IPS-NIHi7 (cell line): ENCODE data around the gene RTEL1.

Experiments
- DNase-seq: peaks from one replicate; pipeline ENCODE4 v3.0.0; 2012; ENCODE audit warnings: mixed read lengths; ENCODE audit errors: extremely low spot score

RTEL1 gene

GRCh38 chr20:63699466-63700198, 41.5 kb downstream of the RTEL1 start:
- DNase-seq, result no peak

- no peak for DNase-seq
Observed at GRCh38 chr20:63700199-63701050, 42.3 kb downstream of the RTEL1 start.

- DNase-seq, result no peak
Observed at GRCh38 chr20:63701051-63701328, 42.9 kb downstream of the RTEL1 start.

DNA sequence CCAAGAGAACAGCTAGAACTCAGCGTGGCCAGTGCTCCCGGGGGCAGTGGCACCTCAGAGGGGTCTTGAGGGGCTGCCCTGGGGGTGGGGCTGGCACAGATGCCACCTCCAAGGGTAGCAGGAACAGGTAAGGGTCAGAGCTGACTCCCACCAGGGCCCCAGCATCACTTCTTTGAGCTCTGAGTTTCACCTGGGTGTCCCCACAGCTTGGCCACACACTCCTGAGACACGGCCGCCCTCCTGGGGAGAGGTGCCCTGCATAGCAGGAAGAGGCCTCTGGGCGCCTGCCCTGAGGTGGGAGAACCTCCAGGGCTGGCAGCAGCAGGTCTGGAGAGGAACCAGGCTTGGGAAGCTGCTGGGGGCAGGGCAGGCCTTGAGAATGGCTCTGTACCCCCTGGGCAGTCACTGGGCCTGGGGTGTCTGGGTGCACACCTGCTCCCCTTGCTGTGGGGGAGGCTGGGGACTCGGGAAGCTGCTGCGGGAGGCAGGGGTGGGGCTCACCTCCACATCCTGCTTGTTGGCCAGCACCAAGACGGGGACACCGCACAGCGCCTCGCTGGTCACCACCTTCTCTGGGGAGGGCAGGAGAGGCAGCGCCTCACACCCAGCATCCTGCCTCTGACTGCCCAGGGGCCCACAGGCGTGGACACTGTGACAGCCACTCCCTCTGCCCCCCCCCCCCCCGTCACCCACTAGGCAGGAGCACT, 43.4 kb downstream of the RTEL1 start:
- no peak for DNase-seq

- no peak for DNase-seq
Observed at GRCh38 chr20:63702036-63702665, 44.0 kb downstream of the RTEL1 start.

DNA sequence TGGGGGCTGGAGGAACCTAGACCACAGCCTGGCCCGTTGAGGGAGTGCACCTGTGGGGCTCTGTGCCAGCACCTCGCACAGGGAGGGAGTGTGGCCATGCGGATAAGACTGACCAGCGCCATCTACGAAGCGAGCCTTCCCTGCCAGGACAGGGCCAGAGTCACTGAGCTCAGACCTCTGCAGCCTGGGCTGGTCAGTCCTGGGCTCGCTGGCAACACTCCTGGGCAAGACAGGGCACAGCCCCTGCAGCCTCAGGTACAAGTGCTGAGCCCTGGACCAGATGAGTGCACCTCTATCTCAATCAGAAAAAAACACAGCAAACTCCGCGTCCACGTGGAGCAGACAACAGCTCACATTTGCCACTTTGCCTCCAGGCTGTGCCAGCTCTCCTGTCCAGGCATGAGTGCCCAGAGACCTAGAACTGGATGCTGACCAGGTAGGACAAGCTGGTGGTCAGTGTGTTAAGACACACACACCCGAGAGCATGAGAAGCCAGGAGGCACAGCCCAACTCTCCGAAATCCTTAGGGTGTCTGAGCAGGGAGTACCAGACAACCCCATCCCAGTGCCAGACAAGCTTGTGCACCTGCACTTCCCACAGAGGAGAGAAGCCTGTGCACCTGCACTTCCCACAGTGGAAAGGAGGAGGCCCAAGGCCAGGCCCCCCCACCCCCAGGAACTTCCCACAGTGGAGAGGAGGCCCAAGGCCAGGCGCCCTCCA, 44.8 kb downstream of the RTEL1 start:
- DNase-seq, result no peak

DNA sequence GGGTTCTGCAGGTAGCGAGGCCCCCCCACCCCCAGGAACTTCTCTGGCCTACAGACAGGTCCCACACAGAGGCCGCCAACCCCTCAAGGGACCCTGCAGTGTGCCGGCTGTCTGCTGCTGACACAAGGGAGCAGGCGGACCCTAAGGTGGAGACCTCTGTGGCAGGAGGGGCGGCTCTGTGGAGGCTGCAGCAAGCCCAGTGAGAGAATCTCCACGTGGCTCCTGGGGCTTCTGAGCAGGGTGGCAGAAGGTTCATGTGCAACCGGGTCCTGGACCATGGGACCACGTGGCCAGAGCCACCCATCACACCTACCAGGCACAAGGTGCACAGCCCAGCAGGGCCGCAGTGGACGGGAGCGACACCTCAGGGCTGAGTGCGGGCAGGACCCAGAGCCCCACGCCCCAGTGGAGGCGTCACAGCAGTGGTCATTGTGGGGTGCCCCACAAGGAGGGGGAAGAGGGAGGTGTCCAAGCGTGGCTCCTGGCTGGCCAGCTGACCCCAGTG, 45.4 kb downstream of the RTEL1 start:
- no peak for DNase-seq

DNA sequence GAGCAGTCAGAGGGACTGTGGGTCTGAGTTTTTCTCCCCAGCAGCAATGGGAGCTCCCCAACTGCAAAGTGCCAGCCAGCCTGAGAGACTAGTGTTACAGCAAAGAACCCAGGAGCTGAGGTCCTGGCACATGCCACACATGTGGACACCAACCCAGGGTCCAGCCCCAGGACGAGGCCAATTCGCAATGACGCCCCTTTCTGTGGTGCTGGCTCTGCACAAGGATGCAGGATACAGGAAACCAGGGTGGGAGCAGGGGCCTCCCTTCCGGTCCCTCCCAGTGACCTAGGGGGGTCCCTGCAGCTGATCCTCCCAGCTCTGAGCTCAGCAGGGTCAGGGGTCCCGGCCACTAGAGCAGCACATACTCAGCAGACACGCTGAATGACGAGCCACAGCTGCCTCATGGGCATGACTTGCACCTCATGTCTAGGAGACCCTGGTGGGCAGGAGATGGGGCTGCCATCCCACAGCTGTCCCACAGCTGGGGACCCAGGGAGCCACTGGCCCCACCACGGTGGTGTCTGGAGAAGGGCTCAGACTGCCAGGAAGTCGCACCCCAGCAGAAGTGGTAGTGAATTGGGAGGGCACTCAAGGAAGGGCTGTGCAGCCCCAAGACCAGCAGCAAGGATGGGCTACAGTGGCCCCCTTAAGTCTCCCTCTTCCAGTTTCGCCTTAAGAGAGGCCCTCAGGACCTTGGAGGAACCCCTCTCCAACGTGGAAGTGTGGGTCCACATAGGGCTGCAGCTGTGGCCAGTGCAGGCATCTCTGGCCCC, 46.0 kb downstream of the RTEL1 start:
- DNase-seq, result no peak

DNA sequence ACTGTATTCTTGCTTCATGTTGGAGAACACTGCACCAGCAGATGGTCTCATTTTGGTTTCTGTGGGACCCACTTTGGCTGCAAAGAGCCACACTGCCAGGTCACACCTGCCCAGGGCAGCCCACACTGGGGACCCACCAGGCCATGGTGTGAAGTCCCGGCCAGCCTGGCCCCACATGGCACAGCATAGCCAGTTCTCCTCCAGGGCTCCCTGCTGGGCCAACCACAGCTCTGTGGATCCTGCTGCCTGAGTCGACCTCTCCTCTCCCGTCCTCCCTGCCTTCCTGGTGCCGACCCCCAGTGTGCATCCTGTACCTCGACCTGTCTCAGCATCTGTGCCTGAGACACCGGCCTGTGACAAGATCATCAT, 46.6 kb downstream of the RTEL1 start:
- DNase-seq, result no peak

GRCh38 chr20:63705232-63706026, 47.3 kb downstream of the RTEL1 start:
- DNase-seq, result no peak

GRCh38 chr20:63706027-63706695, 48.0 kb downstream of the RTEL1 start:
- no peak for DNase-seq

- DNase-seq, result peak; percentile 49
Observed at GRCh38 chr20:63706852-63707557, 48.9 kb downstream of the RTEL1 start.

GRCh38 chr20:63707558-63708300, 49.6 kb downstream of the RTEL1 start, which contains the start of the genes ARFRP1 and ZGPAT:
ARFRP1 (minus strand) TSS chr20:63707976; CDS start chr20:63707091, 885 bp downstream.
ZGPAT (plus strand) TSS chr20:63708039; CDS start chr20:63708581, 542 bp downstream.
- DNase-seq, result peak; percentile 95

DNA sequence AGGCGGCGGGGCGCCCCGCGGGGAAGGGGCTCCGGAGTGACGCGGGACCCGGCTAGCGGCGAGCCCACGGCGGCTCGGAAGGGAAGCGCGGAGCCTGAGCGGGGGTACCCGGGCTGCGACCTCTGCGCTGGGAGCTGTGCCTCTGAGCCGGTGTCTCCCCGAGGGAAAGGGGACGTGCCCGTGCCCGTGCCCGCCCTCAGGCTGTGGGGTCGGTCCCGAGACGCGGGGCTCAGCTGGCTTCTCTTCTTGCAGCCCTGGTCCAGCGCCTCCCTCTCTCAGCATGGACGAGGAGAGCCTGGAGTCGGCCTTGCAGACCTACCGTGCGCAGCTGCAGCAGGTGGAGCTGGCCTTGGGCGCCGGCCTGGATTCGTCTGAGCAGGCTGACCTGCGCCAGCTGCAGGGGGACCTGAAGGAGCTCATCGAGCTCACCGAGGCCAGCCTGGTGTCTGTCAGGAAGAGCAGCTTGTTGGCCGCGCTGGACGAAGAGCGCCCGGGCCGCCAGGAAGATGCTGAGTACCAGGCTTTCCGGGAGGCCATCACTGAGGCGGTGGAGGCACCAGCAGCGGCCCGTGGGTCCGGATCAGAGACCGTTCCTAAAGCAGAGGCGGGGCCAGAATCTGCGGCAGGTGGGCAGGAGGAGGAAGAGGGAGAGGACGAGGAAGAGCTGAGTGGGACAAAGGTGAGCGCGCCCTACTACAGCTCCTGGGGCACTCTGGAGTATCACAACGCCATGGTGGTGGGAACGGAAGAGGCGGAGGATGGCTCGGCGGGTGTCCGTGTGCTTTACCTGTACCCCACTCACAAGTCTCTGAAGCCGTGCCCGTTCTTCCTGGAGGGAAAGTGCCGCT, 50.4 kb downstream of the RTEL1 start:
- peak; percentile 16 for DNase-seq

DNA sequence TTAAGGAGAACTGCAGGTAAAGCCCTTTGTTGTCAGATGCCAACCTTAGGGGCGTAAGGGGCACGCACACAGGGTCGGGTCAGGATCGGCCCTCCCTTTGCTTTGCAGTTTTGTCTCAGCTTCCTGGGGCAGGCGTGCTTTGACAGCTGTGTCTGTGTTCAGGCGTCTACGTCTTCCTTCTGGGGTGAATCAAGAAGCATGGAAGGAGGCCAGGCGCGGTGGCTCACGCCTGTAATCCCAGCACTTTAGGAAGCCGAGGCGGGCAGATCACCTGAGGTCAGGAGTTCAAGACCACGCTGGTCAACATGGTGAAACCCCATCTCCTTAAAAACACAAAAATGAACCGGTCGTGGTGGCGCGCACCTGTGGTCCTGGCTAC, 51.0 kb downstream of the RTEL1 start:
- no peak for DNase-seq

DNA sequence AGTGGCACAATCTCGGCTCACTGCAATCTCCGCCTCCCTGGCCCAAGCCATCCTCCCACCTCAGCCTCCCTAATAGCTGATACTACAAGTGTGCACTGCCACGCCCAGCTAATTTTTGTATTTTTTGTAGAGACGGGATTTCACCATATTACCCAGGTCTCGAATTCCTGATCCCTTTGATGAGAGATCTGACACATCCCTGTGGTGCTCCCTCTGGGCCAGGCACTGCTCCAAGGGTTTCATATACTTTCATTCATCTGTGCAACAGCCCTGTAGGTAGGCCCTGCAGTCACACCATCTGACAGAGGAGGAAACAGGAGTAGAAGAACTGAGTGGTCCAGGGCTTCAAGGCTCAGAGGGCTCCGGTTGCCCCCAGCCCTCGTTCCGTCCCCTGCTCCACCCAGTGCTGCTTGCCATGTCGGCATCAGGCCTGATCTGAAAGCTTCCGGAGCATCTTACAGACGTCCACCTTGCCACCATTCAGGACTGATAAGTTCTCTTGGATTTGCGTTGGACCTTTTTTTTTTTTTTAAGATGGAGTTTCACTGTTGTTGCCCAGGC, 53.1 kb downstream of the RTEL1 start:
- no peak for DNase-seq
